GM18505 (cell line): ENCODE measurements around the gene C17orf113.

ENCODE experiments used
- ATAC-seq: cut with Tn5 transposase; IDR thresholded peaks from one replicate; pipeline ENCODE4 v1.9.1; 2021; ENCODE audit not compliant: unreplicated experiment
- POLR2A ChIP-seq: IDR thresholded peaks from 4 replicates; pipeline ENCODE4 v1.6.1; 2011; ENCODE audit warnings: borderline replicate concordance; ENCODE audit not compliant: insufficient read depth, insufficient read length; ENCODE audit errors: extremely low read depth

Gene C17orf113

DNA sequence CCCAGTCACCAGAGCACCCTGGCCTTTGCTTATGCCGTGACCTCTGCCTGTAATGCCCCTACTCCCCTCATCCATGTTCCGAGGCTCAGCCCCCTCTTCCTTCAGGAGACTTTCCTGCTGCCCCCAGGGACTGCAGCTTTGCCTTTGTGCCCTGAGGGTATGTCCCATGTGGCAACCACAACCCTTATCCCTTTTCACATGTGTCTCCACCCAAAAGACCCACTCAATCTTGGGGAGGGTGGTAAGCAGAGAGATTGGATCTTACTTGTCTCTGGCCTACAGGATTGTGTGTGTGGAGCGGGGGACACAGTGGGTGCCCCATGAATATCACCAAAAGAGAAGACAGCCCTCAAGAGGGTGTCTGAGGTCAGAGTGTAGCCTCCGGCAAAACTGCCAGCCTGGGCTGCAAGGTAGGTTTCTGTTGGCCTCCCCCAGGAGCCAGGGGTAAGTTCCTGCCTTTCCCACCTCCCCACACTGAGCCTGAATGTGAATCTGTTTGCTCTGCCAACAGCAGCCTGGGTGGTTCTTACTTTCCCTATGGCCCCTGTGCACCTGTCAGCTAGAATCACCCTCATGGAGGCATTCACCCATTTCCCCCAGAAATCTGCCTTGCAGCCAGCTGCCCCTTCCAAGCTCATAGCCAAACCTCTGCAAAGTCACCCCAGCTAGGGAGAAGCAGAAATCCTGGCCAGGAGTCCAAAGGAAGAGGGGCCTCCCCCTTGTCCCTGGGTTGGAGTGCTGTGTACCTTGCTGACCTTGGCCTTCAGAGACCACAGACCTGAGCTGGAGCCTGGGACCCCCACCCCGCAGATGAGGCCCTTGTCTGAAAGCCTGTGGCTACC, 11.5 kb upstream of the C17orf113 start:
- no peak for TF ChIP-seq POLR2A
- no peak for ATAC-seq

DNA sequence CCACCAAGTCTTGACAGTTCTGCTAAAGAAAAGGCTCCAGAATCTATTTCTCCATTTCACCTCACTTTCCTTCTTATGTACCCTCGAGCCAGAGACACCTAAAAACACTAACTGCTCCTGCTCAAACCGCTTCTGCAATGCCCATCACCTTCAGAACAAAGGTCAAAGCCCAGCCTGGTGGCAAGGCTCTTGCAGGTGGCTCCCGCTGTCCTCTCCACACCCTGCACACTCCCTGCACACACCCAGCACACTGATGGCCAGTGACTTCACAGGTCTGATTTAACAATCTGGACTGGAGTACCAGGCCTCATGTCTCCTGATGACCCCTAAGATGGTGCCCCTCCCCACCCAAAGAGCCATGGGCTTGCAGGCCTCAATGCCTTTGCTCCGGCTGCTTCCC, 9.8 kb upstream of the C17orf113 start:
- no peak for ATAC-seq
- TF ChIP-seq POLR2A = no peak

DNA sequence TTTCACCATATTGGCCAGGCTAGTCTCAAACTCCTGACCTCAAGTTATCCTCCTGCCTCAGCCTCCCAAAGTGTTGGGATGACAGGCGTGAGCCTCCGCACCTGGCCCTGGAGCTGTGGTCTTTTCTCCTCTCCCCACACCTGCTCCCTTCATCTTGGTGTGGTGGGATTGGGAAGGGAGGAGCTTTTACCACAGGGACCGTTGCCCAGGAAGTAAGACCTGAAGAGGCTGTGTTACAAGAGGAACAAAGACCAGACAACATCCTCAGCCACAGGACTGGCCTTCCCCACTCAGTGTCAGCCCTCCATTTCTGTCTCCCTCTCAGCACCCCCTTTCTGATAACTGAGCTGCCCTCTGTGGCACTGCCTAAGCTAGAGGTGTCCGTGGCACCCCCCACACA, 9.4 kb upstream of the C17orf113 start:
- ATAC-seq = no peak
- TF ChIP-seq POLR2A = no peak

DNA sequence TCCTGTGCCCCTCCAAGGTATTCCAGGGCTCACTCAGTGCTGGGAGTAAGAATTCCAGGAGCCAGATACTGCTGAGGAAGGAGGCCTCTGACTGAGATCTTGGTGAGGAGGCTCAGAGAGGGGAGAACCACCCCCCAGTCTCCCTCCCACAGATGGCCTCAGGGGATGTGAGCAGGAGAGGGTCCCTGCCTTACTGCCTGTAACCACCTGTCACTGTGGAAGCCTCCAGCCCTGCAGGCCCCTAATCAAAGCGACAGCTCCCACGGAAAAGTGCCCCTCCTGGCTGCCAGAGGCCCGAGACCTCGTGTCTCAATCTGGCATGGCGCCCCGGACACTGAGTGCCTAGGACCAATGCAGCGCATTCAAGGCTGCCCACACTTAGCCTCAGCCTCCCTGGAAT, 7.7 kb upstream of the C17orf113 start:
- TF ChIP-seq POLR2A = no peak
- no peak for ATAC-seq

DNA sequence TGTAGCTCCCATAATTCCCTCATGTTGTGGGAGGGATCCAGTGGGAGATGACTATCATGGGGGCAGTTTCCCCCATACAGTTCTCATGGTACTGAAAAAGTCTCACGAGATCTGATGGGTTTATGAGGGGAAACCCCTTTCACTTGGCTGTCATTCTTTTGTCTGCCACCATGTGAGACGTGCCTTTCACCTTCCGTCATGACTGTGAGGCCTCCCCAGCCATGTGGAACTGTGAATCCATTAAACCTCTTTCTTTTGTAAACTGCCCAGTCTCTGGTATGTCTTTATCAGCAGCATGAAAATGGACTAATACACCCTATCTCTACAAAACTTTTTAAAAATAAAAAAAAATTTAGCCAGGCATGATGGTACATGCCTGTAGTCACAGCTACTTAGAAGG, 6.2 kb upstream of the C17orf113 start:
- ATAC-seq = no peak
- no peak for TF ChIP-seq POLR2A

DNA sequence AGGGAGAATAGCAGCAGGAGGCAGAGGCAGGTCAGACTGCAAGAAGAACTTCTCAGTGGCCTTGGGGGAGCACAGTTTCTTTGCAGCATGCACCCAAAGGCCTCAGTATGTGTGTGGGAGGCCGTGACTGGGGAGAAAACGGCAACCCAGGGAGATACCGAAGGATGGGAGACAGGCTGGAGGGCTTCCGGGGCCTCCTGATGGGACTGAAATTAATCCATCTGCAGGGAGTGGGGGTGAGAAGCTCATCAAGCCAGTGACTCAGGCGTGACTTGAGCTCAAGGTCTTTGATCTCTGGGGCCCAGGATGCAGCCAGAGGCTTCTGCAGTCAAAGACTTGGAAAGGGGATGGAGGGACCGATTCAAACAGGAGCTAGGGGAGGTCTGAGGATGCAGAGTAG, 5.1 kb upstream of the C17orf113 start:
- TF ChIP-seq POLR2A = no peak
- no peak for ATAC-seq

DNA sequence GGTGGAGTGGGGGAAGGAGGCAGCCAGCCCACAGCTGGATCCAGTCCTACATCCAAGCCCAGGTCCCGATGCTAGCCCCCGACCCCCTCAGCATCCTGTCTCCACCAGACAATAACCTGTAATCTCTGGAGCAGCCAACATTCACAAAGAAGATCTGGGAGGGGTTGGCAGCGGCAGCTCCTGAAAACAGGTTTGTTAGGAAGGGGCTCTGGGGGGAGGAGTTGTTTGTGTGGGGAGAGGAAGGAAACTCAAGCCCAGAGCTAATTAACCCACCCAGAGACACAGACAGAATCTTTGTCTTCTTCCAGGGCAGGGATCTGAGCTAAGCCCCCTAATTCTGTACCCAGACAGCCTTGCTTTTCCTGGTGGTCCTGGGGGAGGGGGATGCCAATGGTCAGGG, 4.6 kb upstream of the C17orf113 start:
- ATAC-seq = no peak
- no peak for TF ChIP-seq POLR2A

DNA sequence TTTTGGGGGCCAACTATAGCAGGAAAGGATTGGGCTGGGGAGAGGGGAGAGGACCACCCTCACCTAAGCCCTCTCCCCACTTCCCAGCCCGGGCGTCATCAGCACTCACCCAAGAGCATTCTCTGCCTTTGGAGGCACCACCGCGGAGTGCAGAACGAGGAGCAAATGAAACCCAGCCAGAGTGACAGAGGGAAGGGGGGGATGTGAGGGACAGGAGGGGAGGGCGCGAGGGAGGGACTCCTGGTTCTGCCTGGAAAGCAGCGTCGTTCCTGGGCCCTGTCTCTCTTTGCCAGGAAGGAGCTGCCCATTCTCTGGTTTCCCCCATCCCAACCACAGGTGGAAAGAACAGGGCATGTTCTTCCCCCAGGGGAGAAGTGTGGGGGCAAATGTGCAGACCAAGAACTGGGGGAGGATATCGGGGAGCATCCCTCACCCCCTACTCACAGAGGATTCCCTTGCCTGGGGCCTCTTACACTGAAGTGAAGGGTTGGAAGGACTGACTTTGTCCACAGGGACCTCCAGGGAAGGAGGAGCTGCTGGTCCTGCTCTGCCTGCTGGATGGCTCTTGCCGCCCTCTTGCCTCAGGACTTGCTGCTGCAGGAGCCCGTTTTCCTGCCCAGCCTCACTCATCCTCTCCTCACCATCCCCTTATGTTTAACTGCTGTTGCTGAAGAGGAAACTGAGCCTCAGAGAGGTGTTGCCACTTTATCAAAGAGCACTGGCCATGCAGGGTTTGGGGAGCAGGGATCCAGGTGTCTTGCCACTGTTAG, 3.5 kb upstream of the C17orf113 start:
- no peak for ATAC-seq
- no peak for TF ChIP-seq POLR2A

DNA sequence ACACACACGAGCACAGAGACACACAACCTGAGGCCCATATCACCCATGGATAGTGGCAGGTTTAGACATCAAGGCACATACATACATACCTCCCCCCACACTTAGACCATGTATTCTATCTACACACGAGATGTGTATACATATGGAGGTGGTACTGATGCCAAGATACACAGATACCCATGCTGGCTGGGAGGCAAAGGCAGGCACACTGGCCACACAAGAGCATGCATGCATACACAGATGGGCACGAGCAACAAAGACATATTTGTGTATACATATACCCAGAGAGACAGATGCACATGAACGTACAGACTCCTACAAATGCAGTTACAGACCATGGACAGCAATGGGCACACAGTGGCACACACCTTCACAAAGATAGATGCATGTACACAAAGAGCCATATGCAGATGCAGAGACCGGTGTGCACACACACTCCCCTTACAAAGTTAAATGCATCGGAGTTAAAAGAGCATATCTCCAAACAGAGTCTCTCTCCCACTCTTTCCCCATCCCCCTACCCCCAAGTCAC, 2.0 kb upstream of the C17orf113 start:
- no peak for TF ChIP-seq POLR2A

DNA sequence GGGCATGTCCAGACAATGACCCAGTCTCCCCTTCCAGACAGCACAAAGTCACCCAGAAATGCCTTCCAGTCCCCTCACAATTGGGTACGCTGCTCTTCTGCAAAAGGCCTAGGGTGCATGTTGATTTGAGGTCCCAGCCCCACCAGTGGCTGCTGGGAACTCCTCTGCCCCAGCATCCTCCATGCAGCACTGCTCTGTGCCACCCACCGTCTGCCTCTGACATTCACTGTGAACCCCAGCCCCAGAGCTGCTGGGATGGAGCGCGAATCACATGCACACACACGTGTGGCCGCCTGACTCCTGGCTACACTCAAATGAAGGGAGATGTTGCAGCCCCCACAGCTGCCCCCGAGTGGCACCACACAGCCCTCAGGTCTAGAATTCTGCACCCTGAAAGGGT, 1.2 kb upstream of the C17orf113 start:
- no peak for ATAC-seq
- no peak for TF ChIP-seq POLR2A

More for the DNA sequence above, 2.0 kb upstream of the C17orf113 start:
- no peak for ATAC-seq

DNA sequence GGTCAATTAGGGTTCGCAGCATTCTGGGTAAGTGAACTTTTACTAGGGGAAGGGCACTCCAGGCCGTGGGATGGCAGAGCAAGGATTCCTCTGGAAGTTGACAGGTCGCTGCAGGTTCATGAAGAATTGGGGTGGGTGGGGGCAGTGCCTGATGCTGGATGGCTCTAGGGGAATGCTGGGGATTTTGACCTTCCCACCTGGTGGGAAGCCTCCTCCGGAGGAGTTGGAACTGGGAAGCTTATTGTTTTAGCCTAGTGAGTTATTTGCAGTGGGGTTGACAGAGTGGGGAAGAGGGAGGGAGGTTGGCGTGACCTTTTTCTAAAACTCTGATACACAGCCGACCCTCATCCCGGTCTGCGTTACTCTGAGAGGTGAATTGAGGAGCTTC, 606 bp upstream of the C17orf113 start:
- TF ChIP-seq POLR2A = no peak
- ATAC-seq = no peak

DNA sequence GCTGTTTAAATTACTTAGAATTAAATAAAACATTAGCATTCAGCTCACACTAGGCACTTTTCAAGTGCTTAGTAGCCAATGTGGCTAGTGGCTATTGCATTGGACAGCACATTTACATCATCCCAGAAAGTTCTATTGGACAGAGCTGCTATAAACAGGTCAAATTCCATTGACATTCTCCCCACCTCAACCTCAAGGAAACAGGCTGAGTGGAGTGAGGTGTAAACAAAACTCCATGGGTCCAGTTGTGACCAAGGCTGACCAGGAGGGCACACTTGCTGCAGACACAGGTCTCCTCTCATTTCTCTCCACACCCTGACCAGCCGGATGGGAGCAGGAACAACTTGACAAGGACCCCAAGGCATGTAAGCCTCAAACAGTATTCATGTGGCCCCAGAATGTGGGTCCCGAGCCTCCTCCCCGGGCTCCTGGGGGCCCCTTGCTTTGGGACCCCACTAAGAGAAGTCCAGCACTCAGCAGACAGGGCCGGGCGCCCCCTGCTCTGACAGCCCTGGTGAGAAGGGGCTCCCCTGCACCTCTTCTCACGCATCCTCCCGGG, 488 bp downstream of the C17orf113 start:
- TF ChIP-seq POLR2A = no peak
- no peak for ATAC-seq

DNA sequence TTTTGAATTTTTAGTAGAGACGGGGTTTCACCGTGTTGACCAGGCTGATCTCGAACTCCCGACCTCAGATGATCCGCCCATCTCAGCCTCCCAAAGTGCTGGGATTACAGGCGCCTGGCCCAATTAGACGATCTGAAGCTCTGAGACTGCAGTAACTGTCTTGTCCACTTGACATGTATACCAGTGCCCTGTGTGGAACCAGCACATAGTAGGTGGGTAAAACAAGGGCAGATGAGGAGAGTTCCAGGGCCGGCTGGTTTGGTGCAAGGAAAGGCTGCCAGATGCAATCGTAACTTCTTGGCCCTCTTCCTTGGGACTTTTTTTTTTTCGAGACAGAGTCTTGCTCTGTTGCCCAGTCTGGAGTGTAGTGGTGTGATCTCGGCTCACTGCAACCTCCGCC, 3.1 kb downstream of the C17orf113 start:
- TF ChIP-seq POLR2A = no peak

DNA sequence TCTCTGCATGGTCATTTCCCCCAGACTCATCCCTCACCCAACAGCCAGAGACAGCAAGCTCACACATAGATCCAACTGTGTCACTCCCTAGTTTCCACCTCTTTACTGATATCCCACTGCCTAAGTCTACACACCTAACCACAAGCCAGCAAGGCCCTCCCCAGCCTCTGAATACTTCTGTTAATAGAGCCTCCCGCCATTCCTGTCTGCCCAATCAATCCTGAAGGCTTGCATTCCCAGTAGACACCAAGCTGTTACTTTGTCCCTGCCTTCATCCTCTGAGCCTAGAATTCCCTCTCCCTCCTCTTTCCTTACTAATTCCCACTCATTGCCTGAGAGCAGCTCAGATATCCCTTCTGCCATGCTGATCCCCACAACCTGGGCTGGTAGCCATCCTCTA, 4.7 kb downstream of the C17orf113 start:
- no peak for TF ChIP-seq POLR2A
- no peak for ATAC-seq

More for the DNA sequence above, 3.1 kb downstream of the C17orf113 start:
- ATAC-seq = no peak

DNA sequence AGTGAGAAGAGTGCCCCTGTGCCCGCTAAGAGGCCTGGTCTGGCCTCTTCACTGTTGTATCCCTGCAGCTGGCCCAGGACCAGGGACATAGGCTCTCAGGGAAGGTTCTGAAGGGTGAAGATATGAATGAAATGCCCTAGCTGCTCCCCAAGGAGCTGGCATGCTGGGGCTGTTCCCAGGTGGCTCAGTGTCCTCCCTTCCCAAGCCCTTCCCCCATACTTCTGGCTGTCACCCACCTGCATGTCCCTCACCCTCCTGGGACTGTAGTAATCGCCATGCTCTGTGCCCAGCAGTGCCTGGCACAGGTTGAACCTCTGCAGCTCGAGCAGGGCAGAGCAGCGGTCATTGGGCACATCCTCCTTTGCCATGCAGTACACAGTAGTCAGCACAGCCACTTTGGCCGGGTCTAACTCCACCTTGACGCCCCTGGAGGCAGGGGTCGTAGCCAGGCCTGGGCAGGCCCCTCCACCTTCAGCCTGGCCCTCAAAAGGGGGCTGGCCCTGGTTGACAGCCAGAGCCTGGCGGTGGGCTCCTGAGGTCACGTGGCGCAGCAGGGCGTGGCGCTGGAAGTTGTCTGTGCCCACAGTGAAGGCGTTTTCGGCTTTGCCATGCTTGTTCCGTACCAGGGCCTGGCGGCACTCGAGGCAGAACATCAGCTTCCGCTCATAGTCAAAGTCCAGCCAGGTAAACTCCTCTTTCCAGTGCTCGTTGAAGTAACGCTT, 7.6 kb downstream of the C17orf113 start:
- no peak for TF ChIP-seq POLR2A
- ATAC-seq = no peak
